SK-N-SH treated with all-trans-retinoic acid at 6 μM for 48 hours (cell line): Measurements from ENCODE around the gene ARGLU1.

Source experiments
- ARNTL ChIP-seq: fragments of 450-650 bp; formaldehyde crosslinking; IDR thresholded peaks from 2 replicates; pipeline ENCODE4 v1.5.0; 2020; ENCODE audit warnings: low read depth, mild to moderate bottlenecking, moderate library complexity, borderline replicate concordance
- ESRRG ChIP-seq: fragments of 250-450 bp; sonication (Bioruptor Pico); IDR thresholded peaks from 2 replicates; pipeline ENCODE4 v1.6.1; 2021; ENCODE audit warnings: mild to moderate bottlenecking
- ISL1 ChIP-seq: fragments of 250-450 bp; sonication (Bioruptor Pico); IDR thresholded peaks from 2 replicates; pipeline ENCODE4 v2.1.2; 2022; ENCODE audit warnings: mild to moderate bottlenecking, moderate library complexity
- OSR1 ChIP-seq: fragments of 250-450 bp; sonication (Bioruptor Pico); IDR thresholded peaks from 2 replicates; pipeline ENCODE4 v1.8.0; 2022; ENCODE audit warnings: moderate library complexity, mild to moderate bottlenecking, inconsistent platforms
- RARB ChIP-seq: fragments of 250-450 bp; sonication (Bioruptor Pico); IDR thresholded peaks from 2 replicates; pipeline ENCODE4 v1.8.0; 2021; ENCODE audit warnings: mild to moderate bottlenecking, moderate library complexity
- TCF4 ChIP-seq: fragments of 250-450 bp; sonication (Bioruptor Pico); IDR thresholded peaks from 2 replicates; pipeline ENCODE4 v1.8.0; 2021; ENCODE audit warnings: mild to moderate bottlenecking, moderate library complexity, borderline replicate concordance
- ZC3H10 ChIP-seq: fragments of 250-450 bp; sonication (Bioruptor Pico); IDR thresholded peaks from 2 replicates; pipeline ENCODE4 v1.5.1; 2021; ENCODE audit warnings: mild to moderate bottlenecking, moderate library complexity
- ZFP3 ChIP-seq: fragments of 250-450 bp; sonication (Bioruptor Pico); IDR thresholded peaks from 2 replicates; pipeline ENCODE4 v1.5.0; 2020; ENCODE audit warnings: mild to moderate bottlenecking, moderate library complexity
- ZNF565 ChIP-seq: fragments of 450-650 bp; formaldehyde crosslinking; conservative IDR thresholded peaks from 2 replicates; pipeline ENCODE4 v1.5.0; 2020; ENCODE audit warnings: low read depth, mild to moderate bottlenecking, moderate library complexity
- TF ChIP-seq, protein P1 (sequence below): fragments of 250-450 bp; sonication (Bioruptor Pico); IDR thresholded peaks from 2 replicates; pipeline ENCODE4 v1.5.0; 2020; ENCODE audit warnings: mild to moderate bottlenecking, moderate library complexity

DNA sequence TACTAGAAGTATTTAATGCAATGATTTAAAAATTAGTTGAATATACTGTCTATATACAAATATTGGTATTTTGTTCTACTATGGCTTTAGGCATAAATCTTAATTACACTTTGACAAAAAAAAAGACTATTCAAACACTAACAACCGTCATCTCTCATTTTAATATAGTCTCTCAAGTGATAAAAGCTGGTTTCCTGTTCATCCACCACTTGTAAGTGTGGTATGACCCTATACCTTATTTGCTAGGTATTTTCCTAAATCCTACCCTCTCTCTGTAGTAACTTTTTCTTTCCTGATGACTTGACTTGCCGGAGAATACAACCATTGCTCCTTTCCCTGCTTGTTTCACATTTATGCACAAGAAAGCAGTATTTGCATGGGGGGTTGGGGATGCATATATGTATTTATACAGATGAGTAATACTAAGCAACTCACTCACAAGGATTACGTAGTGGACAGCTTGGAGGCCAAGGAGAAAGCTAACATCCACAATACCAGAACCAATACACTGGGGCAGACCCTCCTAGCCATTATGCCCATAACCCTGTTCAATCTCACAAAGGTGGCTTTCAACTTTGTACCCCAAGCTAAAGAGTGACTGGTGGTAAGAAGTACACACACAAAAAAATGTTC is 19.8 kb downstream of the ARGLU1 start:
- TF ChIP-seq TCF4, result no peak
- no peak for TF ChIP-seq ARNTL (CRISPR knock-in tag)
- TF ChIP-seq, protein P1, sequence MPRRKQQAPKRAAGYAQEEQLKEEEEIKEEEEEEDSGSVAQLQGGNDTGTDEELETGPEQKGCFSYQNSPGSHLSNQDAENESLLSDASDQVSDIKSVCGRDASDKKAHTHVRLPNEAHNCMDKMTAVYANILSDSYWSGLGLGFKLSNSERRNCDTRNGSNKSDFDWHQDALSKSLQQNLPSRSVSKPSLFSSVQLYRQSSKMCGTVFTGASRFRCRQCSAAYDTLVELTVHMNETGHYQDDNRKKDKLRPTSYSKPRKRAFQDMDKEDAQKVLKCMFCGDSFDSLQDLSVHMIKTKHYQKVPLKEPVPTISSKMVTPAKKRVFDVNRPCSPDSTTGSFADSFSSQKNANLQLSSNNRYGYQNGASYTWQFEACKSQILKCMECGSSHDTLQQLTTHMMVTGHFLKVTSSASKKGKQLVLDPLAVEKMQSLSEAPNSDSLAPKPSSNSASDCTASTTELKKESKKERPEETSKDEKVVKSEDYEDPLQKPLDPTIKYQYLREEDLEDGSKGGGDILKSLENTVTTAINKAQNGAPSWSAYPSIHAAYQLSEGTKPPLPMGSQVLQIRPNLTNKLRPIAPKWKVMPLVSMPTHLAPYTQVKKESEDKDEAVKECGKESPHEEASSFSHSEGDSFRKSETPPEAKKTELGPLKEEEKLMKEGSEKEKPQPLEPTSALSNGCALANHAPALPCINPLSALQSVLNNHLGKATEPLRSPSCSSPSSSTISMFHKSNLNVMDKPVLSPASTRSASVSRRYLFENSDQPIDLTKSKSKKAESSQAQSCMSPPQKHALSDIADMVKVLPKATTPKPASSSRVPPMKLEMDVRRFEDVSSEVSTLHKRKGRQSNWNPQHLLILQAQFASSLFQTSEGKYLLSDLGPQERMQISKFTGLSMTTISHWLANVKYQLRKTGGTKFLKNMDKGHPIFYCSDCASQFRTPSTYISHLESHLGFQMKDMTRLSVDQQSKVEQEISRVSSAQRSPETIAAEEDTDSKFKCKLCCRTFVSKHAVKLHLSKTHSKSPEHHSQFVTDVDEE, result no peak
- no peak for TF ChIP-seq ZC3H10 (CRISPR knock-in tag)
- no peak for TF ChIP-seq ZNF565
- no peak for TF ChIP-seq ISL1 (CRISPR knock-in tag)
- no peak for TF ChIP-seq RARB (CRISPR knock-in tag)
- TF ChIP-seq ESRRG (CRISPR knock-in tag), result no peak
- TF ChIP-seq OSR1 (CRISPR knock-in tag), result no peak
- no peak for TF ChIP-seq ZFP3 (CRISPR knock-in tag)
